Measurements from ENCODE around the gene FAM98C. TPM values are rescaled to one million over a fixed set of nuclear protein-coding genes. Genes with fewer than 3 reads are reported as not detected.

The FAM98C gene
- total and polyA plus RNA-seq, 4 donors, result 4.2 to 8.5 (median 6.2) TPM

DNA sequence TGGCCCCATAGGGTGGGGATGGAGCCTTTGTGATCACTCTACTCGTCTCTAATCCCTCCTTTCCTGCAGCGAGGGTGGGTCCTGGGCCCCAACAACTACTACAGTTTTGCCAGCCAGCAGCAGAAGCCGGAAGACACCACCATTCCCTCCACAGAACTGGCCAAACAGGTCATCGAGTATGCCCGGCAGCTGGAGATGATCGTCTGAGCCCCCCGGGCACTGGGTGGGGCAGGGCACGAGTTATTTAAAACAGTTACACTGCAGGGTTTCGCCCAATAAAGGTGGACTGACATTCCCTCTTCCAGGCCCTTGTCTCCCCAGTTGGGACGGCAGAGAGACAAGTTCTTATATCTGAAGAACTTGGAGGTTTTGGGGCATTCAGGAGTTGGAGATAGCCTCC lies 19.7 kb upstream of the FAM98C start:
- 95% methylated on average over 10 of the region's 10 CpGs for WGBS
- TF ChIP-seq SP1 (IDR thresholded peaks at IDR 0.05), result no peak
- TF ChIP-seq, protein P1, sequence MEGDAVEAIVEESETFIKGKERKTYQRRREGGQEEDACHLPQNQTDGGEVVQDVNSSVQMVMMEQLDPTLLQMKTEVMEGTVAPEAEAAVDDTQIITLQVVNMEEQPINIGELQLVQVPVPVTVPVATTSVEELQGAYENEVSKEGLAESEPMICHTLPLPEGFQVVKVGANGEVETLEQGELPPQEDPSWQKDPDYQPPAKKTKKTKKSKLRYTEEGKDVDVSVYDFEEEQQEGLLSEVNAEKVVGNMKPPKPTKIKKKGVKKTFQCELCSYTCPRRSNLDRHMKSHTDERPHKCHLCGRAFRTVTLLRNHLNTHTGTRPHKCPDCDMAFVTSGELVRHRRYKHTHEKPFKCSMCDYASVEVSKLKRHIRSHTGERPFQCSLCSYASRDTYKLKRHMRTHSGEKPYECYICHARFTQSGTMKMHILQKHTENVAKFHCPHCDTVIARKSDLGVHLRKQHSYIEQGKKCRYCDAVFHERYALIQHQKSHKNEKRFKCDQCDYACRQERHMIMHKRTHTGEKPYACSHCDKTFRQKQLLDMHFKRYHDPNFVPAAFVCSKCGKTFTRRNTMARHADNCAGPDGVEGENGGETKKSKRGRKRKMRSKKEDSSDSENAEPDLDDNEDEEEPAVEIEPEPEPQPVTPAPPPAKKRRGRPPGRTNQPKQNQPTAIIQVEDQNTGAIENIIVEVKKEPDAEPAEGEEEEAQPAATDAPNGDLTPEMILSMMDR (IDR thresholded peaks at IDR 0.05; ENCODE audit: low read depth, low read length, missing input control), result no peak
- no peak for TF ChIP-seq EGR1 (IDR thresholded peaks at IDR 0.05; ENCODE audit: low read depth in 2 of 2)
- TF ChIP-seq HNF4A (conservative IDR thresholded peaks at IDR 0.05), result no peak
- no peak for TF ChIP-seq GABPA (IDR thresholded peaks at IDR 0.05 in 1 of 2, conservative IDR thresholded peaks at IDR 0.05 in 1 of 2)
- TF ChIP-seq NR2F2 (IDR thresholded peaks at IDR 0.05), result no peak
- no peak for TF ChIP-seq FOXA1 (IDR thresholded peaks at IDR 0.05)
- TF ChIP-seq RAD21 (IDR thresholded peaks at IDR 0.05), result no peak
- TF ChIP-seq TAF1 (conservative IDR thresholded peaks at IDR 0.05), result no peak
- no peak for TF ChIP-seq JUND (IDR thresholded peaks at IDR 0.05)
- no peak for TF ChIP-seq FOXA2 (IDR thresholded peaks at IDR 0.05)
- TF ChIP-seq, protein P2, sequence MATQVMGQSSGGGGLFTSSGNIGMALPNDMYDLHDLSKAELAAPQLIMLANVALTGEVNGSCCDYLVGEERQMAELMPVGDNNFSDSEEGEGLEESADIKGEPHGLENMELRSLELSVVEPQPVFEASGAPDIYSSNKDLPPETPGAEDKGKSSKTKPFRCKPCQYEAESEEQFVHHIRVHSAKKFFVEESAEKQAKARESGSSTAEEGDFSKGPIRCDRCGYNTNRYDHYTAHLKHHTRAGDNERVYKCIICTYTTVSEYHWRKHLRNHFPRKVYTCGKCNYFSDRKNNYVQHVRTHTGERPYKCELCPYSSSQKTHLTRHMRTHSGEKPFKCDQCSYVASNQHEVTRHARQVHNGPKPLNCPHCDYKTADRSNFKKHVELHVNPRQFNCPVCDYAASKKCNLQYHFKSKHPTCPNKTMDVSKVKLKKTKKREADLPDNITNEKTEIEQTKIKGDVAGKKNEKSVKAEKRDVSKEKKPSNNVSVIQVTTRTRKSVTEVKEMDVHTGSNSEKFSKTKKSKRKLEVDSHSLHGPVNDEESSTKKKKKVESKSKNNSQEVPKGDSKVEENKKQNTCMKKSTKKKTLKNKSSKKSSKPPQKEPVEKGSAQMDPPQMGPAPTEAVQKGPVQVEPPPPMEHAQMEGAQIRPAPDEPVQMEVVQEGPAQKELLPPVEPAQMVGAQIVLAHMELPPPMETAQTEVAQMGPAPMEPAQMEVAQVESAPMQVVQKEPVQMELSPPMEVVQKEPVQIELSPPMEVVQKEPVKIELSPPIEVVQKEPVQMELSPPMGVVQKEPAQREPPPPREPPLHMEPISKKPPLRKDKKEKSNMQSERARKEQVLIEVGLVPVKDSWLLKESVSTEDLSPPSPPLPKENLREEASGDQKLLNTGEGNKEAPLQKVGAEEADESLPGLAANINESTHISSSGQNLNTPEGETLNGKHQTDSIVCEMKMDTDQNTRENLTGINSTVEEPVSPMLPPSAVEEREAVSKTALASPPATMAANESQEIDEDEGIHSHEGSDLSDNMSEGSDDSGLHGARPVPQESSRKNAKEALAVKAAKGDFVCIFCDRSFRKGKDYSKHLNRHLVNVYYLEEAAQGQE (IDR thresholded peaks at IDR 0.05), result no peak
- TF ChIP-seq, protein P3, sequence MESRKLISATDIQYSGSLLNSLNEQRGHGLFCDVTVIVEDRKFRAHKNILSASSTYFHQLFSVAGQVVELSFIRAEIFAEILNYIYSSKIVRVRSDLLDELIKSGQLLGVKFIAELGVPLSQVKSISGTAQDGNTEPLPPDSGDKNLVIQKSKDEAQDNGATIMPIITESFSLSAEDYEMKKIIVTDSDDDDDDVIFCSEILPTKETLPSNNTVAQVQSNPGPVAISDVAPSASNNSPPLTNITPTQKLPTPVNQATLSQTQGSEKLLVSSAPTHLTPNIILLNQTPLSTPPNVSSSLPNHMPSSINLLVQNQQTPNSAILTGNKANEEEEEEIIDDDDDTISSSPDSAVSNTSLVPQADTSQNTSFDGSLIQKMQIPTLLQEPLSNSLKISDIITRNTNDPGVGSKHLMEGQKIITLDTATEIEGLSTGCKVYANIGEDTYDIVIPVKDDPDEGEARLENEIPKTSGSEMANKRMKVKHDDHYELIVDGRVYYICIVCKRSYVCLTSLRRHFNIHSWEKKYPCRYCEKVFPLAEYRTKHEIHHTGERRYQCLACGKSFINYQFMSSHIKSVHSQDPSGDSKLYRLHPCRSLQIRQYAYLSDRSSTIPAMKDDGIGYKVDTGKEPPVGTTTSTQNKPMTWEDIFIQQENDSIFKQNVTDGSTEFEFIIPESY (IDR thresholded peaks at IDR 0.05), result no peak
- TF ChIP-seq HNF4G (IDR thresholded peaks at IDR 0.05), result no peak
- no peak for TF ChIP-seq YY1 (IDR thresholded peaks at IDR 0.05)
- no peak for TF ChIP-seq RXRA (IDR thresholded peaks at IDR 0.05)
- TF ChIP-seq, protein P4, sequence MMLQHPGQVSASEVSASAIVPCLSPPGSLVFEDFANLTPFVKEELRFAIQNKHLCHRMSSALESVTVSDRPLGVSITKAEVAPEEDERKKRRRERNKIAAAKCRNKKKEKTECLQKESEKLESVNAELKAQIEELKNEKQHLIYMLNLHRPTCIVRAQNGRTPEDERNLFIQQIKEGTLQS (IDR thresholded peaks at IDR 0.05), result no peak
- TF ChIP-seq, protein P5, sequence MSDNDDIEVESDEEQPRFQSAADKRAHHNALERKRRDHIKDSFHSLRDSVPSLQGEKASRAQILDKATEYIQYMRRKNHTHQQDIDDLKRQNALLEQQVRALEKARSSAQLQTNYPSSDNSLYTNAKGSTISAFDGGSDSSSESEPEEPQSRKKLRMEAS (IDR thresholded peaks at IDR 0.05), result no peak
- no peaks in the 10 kb centered on the region for H3K27me3 ChIP-seq (ENCODE audit: control insufficient read depth in 4 of 4, insufficient read depth in 4 of 4, low read length in 3 of 4)
- H3K4me3 ChIP-seq (ENCODE audit: low read depth in 1 of 3, low read length in 3 of 3), result no peak overlapping the region
- no peak overlapping the region for H3K27ac ChIP-seq (ENCODE audit: low read depth in 1 of 2, low read length in 2 of 2)
- no peaks in the 10 kb centered on the region for H3K9me3 ChIP-seq (ENCODE audit: control insufficient read depth in 4 of 4, low read length in 3 of 4)
- H3K36me3 ChIP-seq (ENCODE audit: control insufficient read depth in 4 of 4, insufficient read depth in 3 of 4, low read depth in 1 of 4, low read length in 3 of 4), result peaks cover 9 to 49% (median 31%) of the 10 kb centered on the region in 4 donors
- H3K4me1 ChIP-seq (ENCODE audit: control insufficient read depth in 4 of 4, insufficient read depth in 4 of 4, low read length in 3 of 4), result peaks cover 5 to 21% (median 14%) of the 10 kb centered on the region in 4 donors
- H3K9ac ChIP-seq (ENCODE audit: low read depth in 1 of 2, low read length in 2 of 2), result no peak overlapping the region
- no peak for DNase-seq (ENCODE audit: low spot score)
